Duodenal mucosa (tissue), 2 donors: ENCODE data around the gene MT1E.
"Not testable (repeated sequence)": the region's sequence is repeated elsewhere in the genome, so short reads cannot be mapped to it uniquely, and the experiment has no call there.

ENCODE experiments used
- H3K27ac ChIP-seq: one replicate; pipeline ENCODE4 v1.7.0; 2013; ENCODE audit warnings: low read depth, low read length
- H3K27me3 ChIP-seq, 2 donors: one replicate each; pipeline ENCODE4 v1.7.0; 2013; ENCODE audit warnings: low read length in 2 of 2, control low read depth in 1 of 2; ENCODE audit not compliant: insufficient read depth in 2 of 2, control insufficient read depth in 1 of 2
- H3K36me3 ChIP-seq, 2 donors: one replicate each; pipeline ENCODE4 v1.7.0; 2013; ENCODE audit warnings: low read length in 2 of 2, control low read depth in 1 of 2; ENCODE audit not compliant: insufficient read depth in 2 of 2, control insufficient read depth in 1 of 2
- H3K4me1 ChIP-seq, 2 donors: one replicate each; pipeline ENCODE4 v1.7.0; 2013; ENCODE audit warnings: low read length in 2 of 2, control low read depth in 1 of 2; ENCODE audit not compliant: insufficient read depth in 2 of 2, control insufficient read depth in 1 of 2
- H3K4me3 ChIP-seq, 2 donors: one replicate each; pipeline ENCODE4 v1.7.0; 2013; ENCODE audit warnings: low read length in 2 of 2, low read depth in 1 of 2
- H3K9ac ChIP-seq, 2 donors: one replicate each; pipeline ENCODE4 v1.7.0; 2013; ENCODE audit warnings: low read length in 2 of 2, low read depth in 1 of 2
- H3K9me3 ChIP-seq, 2 donors: one replicate each; pipeline ENCODE4 v1.7.0; 2013; ENCODE audit warnings: low read length in 2 of 2, control low read depth in 1 of 2; ENCODE audit not compliant: control insufficient read depth in 1 of 2

Gene MT1E

GRCh38 chr16:56671691-56672090 is 46.1 kb downstream of the MT1E start:
- H3K9ac ChIP-seq, H3K4me3 ChIP-seq, H3K27ac ChIP-seq, H3K9me3 ChIP-seq: not testable (repeated sequence)
- H3K27me3 ChIP-seq = peaks cover 0 to 14% of the 10 kb centered on the region in 2 donors
- peaks cover 13 to 27% of the 10 kb centered on the region in 2 donors for H3K4me1 ChIP-seq
- peaks cover 0 to 11% of the 10 kb centered on the region in 2 donors for H3K36me3 ChIP-seq

- not testable (repeated sequence) for H3K27ac ChIP-seq, H3K9me3 ChIP-seq, H3K9ac ChIP-seq, H3K4me3 ChIP-seq
- Histone ChIP-seq H3K4me1 (peaks cover 13 to 27% of the 10 kb centered on the region in 2 donors), H3K27me3 (peaks cover 0 to 14% of the 10 kb centered on the region in 2 donors), H3K36me3 (peaks cover 0 to 11% of the 10 kb centered on the region in 2 donors)
These were observed 46.6 kb downstream of the MT1E start for GRCh38 chr16:56672171-56672570.

DNA sequence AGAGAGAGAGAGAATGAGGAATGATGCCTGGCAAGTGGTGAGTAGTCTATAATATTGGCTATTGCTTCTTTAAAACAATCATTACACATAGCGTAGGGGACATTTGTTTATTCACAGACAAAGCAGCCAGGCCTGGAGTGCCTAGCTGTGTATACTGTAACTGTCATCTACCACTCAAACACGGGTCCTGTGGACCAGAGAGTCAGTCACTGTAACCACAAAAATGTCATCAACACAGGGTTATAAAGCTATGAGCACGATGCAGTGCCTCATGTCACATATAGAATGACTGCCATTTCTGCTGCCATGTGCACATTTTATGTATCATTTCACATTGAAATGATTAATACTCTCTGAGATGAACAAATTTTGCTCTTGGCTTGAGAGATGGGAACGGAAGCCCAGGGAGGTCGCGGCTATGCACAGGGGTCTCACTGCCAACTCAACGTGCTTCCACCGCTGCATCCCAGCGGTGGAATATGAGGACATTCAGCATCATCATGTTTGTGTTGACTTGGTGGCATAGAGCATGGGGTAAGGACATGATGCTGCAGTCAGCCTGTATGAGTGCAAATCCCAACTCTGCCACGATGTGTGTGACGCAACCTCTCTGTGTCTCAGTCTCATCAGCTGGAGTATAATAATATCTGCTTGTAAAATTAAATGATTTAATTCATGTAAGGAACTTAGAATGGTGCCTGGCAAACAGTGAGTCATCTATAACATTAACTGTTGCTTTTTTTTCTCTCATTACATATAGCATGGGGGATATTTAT is 47.4 kb downstream of the MT1E start:
- H3K36me3 ChIP-seq = peaks cover 0 to 5% of the 10 kb centered on the region in 2 donors
- no peak overlapping the region for H3K27ac ChIP-seq
- H3K4me1 ChIP-seq = peaks cover 13 to 27% of the 10 kb centered on the region in 2 donors
- no peaks in the 10 kb centered on the region for H3K9me3 ChIP-seq
- peaks cover 0 to 10% of the 10 kb centered on the region in 2 donors for H3K27me3 ChIP-seq
- no peak overlapping the region for H3K9ac ChIP-seq
- H3K4me3 ChIP-seq = no peak overlapping the region

DNA sequence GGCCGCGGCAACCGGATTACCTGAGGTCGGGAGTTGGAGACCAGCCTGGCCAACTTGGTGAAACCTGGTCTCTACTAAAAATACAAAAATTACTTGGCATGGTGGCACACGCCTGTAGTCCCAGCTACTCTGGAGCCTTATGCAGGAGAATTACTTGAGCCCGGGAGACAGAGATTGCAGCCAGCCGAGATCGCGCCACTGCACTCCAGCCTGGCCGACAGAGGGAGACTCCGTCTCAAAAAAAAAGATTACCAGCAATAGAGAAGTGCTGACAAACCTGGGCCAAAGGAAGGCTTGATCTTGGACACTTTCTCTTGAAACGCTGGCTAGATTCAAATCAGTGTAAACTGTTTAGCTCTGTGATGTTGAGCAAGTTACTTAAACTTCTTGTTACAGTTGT is 48.3 kb downstream of the MT1E start:
- peaks cover 0 to 4% of the 10 kb centered on the region in 2 donors for H3K27me3 ChIP-seq

GRCh38 chr16:56674570-56674969 is 49.0 kb downstream of the MT1E start:
- not testable (repeated sequence) for H3K36me3 ChIP-seq, H3K9ac ChIP-seq, H3K27ac ChIP-seq, H3K9me3 ChIP-seq, H3K4me3 ChIP-seq, H3K27me3 ChIP-seq
- H3K4me1 ChIP-seq = peaks cover 0 to 13% of the 10 kb centered on the region in 2 donors

More for the DNA sequence above, 48.3 kb downstream of the MT1E start:
- peaks cover 0 to 5% of the 10 kb centered on the region in 2 donors for H3K36me3 ChIP-seq
- H3K4me3 ChIP-seq = no peak overlapping the region
- no peaks in the 10 kb centered on the region for H3K9me3 ChIP-seq
- peaks cover 4 to 18% of the 10 kb centered on the region in 2 donors for H3K4me1 ChIP-seq
- no peak overlapping the region for H3K9ac ChIP-seq
- no peak overlapping the region for H3K27ac ChIP-seq

GRCh38 chr16:56675685-56676210 is 50.2 kb downstream of the MT1E start:
- Histone ChIP-seq H3K9me3 (no peaks in the 10 kb centered on the region), H3K27me3 (no peaks in the 10 kb centered on the region), H3K27ac (no peak overlapping the region), H3K4me3 (peak overlapping the region; percentile 48 to 66), H3K4me1 (peaks cover 0 to 5% of the 10 kb centered on the region in 2 donors), H3K36me3 (peaks cover 0 to 2% of the 10 kb centered on the region in 2 donors), H3K9ac (peak overlapping the region in 1 of 2 donors; percentile 53)
